HG03460 (cell line): ENCODE measurements around the gene CT45A1.
"Not testable (repeated sequence)": the region's sequence is repeated elsewhere in the genome, so short reads cannot be mapped to it uniquely, and the experiment has no call there.

ENCODE experiments used
- ATAC-seq: cut with Tn5 transposase; IDR thresholded peaks from one replicate; pipeline ENCODE4 v1.9.1; 2021; ENCODE audit not compliant: unreplicated experiment

CT45A1 gene, protein sequence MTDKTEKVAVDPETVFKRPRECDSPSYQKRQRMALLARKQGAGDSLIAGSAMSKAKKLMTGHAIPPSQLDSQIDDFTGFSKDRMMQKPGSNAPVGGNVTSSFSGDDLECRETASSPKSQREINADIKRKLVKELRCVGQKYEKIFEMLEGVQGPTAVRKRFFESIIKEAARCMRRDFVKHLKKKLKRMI

DNA sequence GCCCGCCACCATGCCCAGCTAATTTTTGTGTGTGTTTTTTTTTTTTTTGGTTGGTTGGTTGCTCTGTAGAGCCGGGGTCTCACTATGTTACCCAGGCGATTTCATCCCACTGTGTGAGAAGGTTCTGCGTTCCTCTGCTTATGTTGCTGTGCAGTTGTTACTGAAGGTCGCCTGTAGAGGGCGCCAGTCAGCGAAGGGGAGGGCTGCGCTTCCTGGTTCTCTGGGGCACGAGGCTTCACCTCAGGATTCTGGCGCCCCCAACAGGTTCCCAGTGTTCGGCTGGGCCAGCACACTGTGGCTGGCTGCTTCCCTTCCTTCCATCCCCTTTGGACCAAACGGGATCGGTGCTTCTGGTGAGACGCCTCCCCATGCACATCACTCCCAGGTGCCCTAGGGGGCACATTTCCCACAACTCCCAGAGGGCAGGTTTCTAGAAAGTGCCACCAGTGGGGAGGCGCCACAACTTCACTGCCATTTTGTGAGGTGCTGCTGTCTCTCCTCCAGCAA is at the start of gene CT45A1:
Gene CT45A1, plus strand, starts transcription at position 457 of the 507 bp plus-strand sequence. CDS start 5,302 bp downstream, outside the sequence.
- not testable (repeated sequence) for ATAC-seq

GRCh38 chrX:135672979-135673378 is 40.5 kb upstream of the CT45A1 start:
- not testable (repeated sequence) for ATAC-seq

GRCh38 chrX:135688137-135688536 is 25.3 kb upstream of the CT45A1 start:
- ATAC-seq, result no peak

DNA sequence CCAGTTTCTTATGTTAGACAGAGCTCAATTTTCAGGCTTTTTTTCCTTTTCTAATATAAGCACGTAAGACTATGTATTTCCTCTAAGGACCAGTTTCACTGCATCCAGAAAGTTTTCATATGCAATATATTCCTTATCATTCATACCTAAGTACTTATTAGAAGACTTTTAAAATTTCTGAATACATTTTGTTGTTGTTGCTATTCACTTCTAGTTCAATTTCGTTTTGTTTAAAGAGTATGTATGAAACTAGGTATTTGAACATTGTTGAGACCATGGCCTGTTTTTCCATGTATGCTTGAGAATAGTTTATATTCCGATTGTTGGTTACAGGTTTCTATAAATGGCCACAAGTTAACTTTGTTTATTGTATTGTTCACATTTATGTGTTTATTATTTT is 18.0 kb upstream of the CT45A1 start:
- no peak for ATAC-seq

DNA sequence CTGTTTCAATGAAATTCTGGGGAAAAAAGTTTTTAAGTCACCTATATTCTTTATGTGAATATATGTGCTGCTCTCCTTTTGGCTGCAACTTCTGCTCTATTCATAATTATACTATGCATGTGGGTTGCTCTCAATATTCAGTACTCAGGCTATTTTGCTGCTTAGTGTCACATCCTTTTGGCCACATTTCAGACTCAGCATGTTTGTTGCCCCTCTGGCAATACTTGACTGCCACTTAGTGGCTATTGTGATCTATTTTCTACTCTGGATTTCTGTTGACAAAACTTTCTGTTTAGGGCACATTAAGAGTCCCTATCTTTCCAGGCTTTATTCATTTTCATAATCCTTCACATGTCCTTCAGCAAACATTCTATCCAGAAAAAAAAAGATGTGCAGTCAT is 15.8 kb upstream of the CT45A1 start:
- no peak for ATAC-seq

DNA sequence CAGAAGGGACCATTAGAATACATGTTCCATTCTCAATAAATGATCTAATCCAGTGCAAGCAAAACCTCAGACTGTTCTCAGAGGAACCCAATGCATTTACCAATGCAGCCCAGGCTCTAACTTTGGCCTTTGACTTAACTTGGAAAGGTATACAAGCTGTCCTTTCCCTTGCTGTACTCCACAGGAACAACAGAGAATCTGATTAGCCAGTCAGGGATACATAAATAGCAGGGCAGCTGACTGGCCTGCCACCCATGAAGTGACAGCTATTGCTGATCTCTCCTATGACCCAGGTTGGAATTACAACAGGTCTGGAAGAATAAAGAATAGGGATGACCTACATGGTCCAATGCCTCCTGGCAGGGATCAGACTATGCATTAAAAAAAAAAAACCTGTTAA is 14.5 kb upstream of the CT45A1 start:
- no peak for ATAC-seq

DNA sequence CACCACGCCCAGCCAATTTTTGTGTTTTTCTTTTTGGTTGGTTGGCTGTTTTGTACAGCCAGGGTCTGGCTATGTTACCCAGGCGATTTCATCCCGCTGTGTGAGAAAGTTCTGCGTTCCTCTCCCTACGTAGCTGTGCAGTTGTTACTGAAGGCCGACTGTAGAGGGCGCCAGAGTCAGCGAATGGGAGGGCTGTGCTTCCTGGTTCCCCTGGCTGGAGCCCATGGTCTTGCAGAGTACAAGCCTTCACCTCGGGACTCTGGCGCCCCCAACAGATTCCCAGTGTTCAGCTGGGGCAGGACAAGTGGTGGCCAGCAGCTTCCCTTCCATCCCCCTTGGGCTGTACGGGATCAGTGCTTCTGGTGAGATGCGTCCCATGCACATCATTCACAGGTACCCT is 5.6 kb upstream of the CT45A1 start:
- no peak for ATAC-seq

- ATAC-seq, result no peak
Observed at GRCh38 chrX:135713795-135714194, 356 bp downstream of the CT45A1 start.

DNA sequence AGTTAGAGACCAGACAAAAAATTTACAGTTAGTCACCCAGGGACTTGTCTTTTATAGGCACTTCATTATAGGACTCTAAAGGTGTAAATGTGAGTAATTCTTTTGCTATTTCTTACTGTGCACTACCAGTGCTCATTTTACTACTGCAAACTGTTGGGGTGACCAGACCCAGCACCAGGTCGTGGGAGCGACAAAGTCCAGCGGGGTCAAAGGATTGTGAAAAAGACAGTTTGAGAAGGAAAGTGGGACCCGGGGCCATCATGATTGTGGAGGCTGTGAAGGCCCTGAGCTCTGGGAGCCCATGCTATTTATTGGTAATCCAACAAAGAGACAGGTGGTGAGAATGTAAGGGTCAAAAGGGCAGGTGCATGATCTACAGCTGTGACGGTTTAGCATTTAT is 21.2 kb downstream of the CT45A1 start:
- not testable (repeated sequence) for ATAC-seq

DNA sequence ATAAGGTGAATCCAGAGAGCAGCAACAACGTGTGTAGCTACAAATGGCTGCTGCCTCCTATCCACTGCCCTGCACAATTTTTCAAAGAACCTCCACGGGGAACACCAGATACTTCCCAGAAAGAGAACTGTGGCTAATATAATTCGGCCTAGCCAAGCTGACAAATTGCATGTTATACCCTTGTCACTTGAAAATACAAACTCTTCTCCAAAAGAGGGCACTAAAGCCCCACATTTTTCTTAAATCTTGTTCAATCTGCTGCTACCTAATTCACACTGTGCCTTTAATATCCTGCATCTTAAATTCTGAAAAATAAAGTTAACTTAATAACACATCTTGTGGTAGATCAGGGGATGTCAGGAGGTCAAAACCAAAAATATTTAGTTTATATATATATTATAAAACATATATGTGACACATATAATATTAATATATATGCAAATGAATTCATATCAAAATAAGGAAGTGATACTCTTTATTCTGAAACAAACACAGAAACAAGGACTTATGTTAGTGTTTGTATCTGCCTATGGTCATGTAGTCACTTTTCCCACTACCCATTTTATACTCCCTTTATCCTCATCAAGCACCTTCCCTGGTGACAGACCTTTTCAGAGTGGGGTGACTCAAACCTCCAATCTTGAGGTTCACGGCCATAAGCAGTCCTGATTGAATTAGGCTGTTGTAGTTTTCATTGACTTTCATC is 24.1 kb downstream of the CT45A1 start:
- ATAC-seq, result no peak

DNA sequence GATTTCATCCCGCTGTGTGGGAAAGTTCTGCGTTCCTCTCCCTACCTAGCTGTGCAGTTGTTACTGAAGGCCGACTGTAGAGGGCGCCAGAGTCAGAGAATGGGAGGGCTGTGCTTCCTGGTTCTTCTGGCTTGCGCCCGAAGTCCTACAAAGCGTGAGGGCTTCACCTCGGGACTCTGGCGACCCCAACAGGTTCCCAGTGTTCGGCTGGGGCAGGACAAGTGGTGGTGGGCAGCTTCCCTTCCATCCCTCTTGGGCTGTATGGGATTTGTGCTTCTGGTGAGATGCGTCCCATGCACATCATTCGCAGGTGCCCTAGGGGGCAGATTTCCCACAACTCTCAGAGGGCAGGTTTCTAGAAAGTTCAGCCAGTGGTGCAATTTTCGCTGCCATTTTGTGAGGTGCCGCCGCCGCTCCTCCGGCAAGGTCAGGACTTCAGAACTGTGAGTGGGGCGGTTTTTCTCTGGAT is 27.3 kb downstream of the CT45A1 start:
- peak; percentile 67 for ATAC-seq

GRCh38 chrX:135741192-135741715 is 27.8 kb downstream of the CT45A1 start:
- ATAC-seq, result no peak

GRCh38 chrX:135744739-135745138 is 31.3 kb downstream of the CT45A1 start:
- not testable (repeated sequence) for ATAC-seq

DNA sequence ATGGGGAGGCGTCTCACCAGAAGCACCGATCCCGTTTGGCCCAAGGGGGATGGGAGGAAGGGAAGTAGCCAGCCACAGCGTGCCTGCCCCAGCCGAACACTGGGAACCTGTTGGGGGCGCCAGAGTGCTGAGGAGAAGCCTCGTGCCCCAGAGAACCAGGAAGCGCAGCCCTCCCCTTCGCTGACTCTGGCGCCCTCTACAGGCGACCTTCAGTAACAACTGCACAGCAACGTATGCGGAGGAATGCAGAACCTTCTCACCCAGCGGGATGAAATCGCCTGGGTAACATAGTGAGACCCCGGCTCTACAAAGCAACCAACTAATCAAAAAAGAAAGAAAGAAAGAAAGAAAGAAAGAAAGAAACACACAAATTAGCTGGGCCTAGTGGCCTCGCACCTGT is 54.7 kb downstream of the CT45A1 start, which contains the start of gene CT45A3:
Gene CT45A3, minus strand, starts transcription at position 101 of the 400 bp plus-strand sequence. CDS start 3,747 bp downstream, outside the sequence.
- ATAC-seq, result not testable (repeated sequence)
